Activated CD4-positive, CD25-positive, alpha-beta regulatory T cell (primary cell): Measurements from ENCODE around the gene PTTG1IP.

Experiments used
- DNase-seq, 4 experiments: peaks; one replicate each; lab custom pipeline; 2025; lab: John Stamatoyannopoulos, UW

Gene PTTG1IP

DNA sequence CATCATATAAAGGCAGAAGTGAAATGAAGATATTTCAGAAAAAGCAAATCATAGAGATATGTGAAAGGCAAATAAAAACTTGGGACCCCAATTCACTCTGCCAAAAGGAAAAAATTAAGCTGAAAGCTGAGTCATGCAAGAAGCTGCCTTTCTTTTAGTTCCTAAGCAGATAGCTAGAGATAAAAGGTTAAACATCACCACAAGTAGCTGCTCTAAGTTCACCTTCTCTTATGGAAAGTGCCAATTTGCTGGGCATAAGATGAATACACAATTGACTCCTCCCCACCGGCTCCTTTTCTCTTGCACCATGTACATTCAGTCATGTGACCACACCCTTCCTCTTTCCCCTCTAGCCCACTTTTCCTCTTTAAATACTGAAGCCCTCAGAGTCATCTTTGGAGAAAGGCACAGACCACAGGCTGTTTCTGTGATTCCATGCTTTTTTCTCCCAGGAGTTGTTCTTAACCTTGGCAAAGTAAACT, 50.3 kb downstream of the PTTG1IP start:
- no peak for DNase-seq

DNA sequence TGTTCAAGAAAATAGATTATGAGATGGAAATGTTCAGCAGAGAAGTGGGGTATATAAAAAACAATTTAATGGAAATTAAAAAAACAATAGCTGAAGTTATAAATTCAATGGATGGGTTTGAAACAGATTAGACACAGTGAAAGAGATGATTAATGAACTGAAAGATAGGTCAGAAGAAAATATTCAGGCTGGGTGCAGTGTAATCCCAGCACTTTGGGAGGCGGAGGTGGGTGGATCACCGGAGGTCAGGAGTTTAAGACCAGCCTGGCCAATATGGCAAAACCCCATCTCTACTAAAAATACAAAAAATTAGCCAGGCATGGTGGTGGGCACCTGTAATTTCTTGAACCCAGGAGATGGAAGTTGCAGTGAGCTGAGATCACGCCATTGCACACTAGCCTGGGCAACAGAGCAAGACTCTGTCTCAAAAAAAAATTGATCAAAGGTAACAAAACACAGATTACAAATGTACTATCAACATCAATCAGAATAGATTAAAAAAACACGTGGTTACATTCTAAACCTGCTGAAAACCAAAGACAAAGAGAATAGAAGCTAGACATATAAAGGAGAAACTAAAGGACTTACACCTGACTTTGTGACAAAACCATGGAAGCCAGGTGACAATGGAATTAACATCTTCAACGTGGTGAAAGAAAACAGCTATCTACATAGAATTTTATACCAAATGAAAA, 50.9 kb downstream of the PTTG1IP start:
- no peak for DNase-seq

DNA sequence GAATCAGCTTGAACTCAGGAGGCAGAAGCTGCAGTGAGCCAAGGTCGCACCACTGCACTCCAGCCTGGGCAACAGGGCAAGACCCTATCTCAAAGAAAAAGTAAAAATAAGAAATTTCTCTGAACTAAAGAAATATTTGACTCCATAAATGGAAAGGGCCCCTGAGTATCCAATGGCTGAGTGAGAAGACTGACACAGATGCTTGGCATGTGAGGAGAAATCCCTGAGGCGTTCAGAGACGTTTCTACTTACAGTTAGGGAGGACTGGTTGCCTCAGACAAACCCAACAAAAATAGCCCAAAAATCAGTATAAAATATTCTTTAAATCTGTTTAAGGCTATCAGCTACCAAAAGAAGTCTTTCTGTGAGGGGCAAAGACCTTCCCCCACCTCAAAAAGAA, 52.6 kb downstream of the PTTG1IP start:
- DNase-seq = no peak

DNA sequence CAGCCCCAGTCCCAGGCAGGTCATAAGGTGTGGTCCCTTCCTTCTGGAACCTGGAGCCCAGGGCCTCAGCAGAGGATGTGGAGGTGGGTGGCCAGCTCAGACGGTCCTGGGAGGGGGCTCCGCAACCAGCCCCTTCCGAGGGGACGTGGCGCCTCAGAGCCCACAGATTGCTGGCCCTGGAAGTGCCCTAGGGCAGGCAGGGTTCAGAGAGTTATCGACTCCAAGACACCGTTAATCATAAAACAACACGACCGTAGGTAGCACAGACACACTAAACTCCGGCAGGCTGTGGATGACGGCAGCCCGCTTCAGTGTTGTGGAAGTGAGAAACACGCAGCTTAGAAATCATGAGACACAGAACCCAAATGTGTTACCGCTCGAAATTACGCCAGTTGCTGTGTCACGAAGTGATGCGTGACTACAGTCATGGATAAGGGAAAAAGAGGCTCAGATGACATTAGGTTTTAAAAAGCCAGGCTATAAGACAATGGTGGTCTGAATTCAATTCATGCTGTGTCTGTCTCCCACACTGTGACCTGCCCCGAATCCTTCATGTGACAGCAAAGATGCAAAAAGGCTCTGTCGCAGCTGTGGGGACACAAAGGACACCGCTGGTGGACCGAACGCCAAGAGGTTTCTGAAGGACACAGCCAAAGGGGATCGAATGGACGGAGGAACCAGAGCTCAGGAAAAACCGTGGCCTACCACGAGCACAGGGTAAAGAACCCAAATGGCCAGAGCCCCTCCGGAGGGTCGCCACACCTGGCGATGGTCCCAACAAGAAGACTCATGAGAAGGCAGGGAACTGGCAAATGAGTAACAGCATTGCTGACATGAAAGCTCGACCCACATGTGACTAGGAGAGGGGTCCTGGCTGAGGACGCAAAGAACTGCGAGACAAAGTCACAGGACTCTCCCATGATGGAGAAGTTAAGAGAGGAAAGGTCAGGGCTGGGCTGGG, 53.9 kb downstream of the PTTG1IP start:
- no peak for DNase-seq

DNA sequence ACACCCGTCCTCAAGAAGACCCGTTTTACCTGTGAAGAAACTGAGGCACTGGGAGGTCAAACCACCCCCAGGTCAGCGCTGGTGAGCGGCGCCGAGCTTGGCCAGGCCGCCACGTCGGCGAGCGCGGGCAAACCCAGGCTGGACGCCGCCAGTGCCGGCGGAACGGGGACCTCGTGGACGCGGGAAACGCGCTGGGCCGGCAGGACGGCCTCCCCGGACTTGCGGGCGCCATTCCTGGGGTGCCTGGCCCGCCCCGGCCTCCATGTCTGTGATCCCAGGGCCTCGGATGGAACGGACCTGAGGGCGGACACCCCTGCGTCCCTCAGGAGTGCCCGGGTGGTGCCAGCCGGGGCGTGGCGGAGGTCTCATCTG, 54.9 kb downstream of the PTTG1IP start:
- no peak for DNase-seq

DNA sequence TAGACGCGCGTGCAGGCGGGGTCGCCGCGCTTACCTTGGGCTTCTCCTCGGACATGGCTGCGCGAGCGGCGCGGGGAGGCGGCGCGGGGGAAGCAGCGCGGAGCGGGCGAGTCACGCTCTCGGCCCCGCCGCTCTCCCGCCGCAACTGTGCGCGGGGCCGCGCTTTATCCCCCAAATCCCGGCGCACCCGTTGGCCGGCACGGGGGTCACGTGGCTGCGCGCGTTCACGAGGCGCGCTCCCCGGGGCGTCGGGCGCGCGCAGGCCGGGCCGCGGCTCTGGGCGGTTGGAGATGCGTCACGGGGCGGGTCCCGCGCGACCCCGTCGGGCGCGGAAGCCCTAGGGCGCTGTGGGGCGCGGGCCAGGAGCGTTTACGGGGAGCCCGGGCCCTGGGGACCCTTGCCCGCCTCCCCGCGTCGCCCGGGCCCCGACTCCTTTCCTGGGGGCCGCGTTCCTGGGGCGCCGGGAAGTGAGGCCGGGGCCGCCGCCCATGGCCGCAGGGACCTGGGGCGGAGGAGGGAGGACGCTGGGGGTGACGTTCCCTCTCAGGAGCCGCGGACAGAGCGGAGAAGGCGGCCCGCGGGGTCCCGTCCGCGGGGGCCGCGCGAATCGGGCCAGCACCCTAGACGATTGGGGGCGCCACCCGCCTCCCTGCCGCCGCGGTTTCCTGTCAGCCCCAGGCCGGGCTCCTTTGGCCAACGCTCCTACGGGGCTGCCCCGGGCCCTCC, 55.4 kb downstream of the PTTG1IP start, which contains the start of gene SUMO3:
Gene SUMO3, minus strand, starts transcription at position 149 of the 726 bp plus-strand sequence. Its CDS starts 94 bp downstream, at position 55.
- peak; percentile 69 to 82 (median 72) for DNase-seq

DNA sequence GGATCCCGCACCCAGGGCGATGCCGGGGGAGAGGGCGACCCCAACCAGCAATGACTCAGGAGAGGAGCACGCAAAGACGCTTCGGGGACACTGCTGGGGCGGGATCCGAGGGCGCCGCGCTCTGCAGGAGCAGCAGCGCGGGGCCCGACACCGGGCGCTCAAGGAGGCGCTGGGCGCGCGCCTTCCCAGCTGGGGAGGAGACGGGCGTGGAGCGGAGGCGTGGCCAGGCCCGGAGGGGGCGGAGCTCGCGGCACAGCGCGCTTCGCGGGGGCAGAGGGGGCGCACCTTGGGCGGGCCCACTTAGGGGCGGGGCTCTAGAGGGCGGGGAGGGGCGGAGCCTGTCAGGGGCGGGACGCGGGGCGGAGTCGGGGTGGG, 56.0 kb downstream of the PTTG1IP start:
- peak; percentile 85 to 89 (median 88) for DNase-seq

DNA sequence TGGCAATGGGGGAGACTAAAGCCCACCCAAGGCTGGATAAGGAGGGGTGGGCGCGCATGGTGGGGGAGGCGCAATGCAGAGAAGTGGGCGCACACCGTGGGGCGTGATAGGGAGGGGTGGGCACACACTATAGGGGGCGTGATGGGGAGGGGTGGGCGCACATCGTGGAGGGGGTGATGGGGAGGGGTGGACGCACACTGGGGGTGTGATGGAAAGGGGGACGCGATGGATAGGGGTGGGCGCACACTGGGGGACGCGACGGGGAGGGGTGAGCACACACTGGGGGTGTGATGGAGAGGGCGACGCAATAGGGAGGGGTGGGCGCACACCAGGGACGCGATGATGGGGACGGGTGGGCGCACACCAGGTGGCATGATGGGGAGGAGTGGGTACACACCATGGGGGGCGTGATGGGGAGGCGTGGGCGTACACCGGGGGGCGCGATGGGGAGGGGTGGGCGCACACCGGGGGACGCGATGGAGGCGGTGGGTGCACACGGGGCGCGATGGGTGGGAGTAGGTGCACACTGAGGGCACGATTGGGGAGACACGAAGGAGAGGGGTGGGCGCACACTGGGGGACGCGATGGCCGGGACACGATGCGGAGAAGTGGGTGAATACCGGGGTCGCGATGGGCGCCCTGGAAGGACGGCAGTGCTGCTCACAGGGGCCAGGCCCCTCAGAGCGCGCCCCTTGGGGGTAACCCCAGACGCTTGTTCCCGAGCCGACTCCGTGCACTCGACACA, 56.6 kb downstream of the PTTG1IP start:
- DNase-seq = no peak

DNA sequence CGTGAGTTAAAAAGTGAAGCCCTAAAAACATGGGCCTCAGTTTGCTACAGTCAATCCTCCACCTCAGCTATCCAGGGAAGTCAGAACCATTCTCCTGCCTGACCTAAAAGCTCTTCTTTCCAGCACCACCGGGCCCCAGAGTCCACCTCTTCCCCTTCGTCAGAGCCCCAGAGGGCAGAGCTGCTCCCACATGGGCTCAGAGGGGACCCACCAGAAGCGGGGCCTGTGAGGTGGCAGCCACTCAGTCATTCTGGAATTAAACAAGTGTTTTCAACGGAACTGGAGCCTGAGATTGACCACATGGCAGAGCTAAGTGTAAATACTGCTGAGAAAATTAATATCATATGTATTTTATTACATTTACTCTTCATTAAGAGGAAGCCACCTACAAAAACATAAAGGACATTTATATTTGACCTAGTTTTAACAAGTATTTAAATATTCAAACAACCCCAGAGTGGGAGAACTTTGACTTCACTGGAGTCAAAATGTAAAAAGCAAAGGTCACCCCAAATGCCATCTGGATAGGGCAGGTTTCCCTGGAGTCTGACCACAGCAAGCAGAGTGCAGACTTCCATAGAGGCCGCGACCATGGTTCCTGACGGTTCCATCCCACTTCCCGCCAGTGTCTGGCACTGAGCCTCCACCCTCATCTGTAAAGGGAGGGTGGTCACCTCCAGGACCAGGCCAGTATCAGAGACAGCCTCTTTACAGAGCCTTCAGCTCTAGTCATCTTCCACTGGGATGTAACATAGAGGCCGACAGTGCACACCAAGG, 57.5 kb downstream of the PTTG1IP start:
- no peak for DNase-seq

DNA sequence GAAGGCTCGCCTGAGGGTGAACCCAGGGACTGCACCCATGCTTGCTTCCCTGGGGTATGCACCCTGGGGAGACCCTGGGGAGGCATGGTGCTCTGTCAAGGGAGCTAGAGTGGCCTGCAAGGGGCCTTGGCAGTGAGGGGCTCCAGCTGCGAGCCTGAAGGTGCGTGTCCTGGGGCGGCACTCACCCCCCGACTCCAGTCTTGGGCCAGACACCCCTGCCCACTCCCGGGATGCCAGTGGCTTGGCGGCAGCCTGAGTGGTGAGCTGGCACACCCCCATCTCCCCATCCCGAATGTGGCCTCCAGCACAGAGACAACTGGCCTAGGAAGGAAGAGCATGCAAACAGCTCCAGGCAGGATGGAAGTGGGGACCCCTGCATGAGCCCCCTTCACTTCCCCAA, 58.3 kb downstream of the PTTG1IP start:
- no peak for DNase-seq

DNA sequence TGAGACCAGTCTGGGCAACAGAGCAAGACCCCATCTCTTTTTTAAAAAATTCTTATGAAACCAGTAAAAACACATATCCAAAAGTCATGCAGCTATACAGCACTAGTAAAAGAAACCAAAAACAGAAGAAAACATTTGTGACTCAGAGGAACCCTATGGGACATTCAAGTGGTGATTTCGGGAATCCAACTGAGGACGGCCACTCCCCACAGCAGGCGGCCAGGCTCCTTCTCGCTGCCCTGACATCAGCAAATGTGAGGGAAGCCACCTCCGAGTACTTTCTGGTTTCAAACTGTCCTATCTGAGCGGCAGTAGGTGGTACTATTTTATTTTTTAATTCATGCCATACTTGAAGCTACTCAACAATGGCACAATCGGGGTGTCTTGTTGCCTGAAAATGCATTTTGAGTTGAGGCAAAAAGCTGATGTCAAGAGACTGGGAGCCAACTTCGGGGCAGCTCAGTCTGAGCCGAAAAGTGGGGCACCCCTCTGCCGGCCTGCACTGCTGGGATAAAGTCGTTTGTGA, 58.9 kb downstream of the PTTG1IP start:
- DNase-seq = no peak

DNA sequence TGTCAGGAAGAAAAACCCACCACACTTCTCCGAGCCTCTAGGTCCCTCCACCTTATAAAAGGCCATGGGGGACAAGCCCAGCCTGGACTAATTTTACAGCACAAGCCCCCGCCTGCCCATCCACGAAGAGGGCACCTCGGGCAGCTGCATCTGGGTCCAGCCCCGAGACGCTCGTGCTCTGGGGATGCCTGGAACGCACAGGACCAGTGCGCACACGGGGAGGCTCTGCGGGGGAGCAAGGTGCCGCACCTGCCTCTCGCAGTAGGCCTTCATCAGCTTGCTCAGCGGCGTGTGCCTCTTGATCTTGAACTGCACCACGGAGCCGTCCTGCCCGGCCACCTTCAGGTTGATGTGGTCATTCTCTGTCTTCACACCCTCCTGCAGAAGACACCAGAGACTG, 59.8 kb downstream of the PTTG1IP start:
- no peak for DNase-seq

DNA sequence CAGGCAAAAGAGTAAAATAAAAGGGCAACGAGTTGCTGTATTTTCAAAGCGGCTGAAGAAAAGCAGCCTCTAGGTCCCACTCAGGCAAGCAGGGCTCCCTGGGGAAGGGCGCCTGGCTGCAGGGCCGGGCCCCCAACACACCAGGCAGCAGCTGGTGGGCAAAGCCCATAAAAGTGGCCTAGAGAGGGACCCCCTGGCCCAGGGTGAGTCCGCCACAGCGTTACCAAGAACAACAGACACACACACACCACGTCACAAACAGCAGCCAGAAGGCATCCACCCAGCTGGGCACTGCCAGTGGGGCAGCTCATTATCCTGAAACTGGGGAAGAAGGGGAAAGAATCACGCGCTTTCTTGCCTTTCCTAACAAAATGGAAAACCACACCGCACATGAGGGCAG, 60.3 kb downstream of the PTTG1IP start:
- no peak for DNase-seq

DNA sequence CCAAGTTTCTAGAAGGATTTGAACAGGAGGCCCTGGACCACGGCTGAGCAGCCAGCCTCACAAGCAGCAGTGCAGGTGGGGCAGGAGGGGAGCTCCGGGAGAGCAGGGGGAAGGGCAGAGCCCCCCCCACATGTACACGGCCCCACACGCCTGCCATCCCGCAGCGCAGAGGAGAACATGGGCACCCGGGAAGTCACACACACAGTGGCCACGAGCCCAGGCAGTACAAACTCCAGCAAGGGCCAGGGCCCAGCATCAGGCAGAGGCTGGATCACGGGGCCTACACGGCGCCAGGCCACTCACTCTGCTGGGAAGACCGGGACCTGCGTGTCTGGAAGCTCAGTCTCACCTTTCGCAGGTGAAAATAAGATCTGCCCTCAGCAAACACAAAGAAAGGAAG, 60.9 kb downstream of the PTTG1IP start:
- no peak for DNase-seq

DNA sequence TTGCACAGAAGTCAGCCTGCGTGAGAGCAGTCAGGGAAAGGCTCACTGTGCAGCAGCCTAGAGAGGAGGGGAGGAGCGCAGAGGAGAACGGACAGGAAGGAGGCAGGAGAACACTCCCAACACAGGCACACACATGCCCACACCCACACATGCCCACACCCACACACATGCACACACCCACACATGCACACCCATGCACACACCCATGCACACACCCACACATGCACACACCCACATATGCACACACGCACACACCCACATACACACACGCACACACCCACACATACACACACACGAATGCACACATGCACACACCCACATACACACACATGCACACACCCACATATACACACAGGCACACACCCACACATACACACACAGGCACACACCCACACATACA, 62.7 kb downstream of the PTTG1IP start:
- DNase-seq = no peak

DNA sequence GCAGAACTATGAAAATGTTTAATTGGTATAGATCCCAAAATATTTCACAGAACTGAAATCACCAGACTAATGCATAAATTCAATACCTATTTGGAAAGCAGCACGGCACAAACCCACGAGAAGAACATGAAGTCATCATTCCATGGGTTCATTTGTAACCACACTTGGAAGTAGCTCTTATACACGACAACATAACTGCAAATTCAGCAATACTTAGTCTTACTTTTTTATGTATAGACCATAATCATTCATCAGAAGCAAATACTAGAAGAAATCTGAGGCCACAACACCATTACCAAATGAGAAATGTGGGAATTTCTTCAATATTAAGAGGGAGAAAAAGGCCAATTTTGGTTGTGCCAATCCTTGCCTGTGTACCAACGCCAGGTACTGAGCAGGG, 67.6 kb downstream of the PTTG1IP start:
- no peak for DNase-seq

DNA sequence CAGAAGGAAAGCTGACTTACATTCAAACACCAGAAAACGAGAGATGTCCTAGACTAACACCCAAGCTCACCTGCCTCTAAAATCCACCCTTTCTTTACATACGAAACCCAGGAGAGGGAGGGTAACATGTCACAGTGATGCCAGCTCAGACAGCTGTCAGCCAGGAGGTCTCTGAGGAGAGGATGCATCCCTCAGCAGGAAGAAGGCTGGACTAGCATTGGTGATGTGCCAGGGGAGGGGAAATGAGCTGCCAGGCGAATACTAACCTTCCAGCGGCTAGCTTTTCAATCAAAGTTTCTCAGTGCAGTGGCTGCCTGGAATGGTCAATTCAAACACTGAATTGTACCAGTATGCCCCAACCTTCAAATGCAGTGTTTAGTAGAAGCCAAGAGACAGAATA, 68.3 kb downstream of the PTTG1IP start:
- no peak for DNase-seq

DNA sequence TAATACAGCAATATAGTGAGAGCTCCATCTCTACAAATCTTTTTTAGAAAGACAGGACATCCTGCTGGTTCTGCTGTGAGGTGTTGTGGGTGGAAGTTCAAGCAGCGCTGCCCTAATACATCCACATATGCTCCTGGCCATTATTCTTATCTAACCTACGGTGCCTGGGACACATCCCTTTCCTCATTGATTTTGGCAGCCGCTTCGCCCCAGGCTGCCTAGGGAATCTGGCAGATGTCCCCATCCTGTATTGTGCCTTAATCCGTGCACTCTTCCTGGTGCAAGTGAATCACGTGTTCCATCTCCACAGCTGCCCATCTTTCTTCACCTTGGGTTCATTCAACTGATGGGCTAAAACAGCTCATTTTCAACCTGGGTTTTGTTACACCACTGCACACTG, 68.7 kb downstream of the PTTG1IP start:
- DNase-seq = no peak

DNA sequence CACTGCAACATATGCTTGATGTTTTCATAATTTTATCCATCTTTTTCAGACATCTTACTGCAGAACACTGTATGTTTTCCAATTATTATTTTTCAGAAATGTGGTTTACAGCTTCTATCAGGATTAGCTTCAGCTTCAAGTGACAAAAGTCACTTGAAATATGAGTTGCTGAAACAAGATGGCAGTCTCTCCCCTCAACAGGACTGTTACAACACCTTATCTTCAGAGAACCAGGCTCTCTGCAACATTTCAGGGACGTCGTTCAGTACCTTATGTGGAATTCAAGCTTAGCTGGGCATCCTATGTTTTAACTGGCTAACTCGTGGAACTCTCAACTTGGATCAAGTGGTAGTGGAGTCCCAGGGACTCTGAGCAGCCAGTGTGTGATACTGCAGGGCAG, 69.8 kb downstream of the PTTG1IP start:
- DNase-seq = no peak

DNA sequence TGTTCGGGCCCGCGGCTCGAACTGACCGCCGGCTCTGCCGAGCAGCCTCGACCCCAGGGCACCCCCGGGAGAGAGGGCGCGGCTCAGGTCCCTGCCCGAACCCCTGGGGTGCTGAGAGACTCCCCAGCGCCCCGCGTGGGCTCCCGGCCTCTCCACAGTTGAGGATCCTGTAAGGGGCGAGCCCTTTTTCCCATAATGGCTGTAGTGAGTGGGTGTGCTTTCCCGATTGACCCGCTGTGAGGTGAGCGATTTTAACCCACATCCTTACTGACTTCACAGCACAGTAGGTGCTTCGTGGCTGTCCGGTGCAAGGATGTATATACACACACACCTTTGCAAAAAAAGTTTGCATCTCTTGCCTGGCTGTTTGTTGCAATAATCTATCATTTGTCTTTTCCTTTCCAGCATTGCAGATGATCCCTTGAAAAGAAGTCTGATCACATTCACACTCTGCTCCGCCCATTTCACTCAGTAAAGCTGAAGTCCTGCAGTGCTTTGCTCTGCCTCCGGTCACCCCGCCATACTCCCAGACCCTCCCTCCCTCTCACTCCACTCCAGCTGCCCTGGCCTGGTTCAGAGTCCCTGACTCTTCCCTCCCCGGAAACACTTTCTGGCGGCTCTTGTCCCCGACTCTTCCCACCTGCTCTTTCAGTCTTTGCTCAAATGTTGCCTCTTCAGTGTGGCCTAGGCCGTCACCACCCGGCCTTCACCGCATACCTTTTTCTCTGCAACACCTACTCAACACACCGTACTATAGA, 70.9 kb downstream of the PTTG1IP start:
- no peak for DNase-seq
